Measurements from ENCODE around the gene UBAC1.

DNA sequence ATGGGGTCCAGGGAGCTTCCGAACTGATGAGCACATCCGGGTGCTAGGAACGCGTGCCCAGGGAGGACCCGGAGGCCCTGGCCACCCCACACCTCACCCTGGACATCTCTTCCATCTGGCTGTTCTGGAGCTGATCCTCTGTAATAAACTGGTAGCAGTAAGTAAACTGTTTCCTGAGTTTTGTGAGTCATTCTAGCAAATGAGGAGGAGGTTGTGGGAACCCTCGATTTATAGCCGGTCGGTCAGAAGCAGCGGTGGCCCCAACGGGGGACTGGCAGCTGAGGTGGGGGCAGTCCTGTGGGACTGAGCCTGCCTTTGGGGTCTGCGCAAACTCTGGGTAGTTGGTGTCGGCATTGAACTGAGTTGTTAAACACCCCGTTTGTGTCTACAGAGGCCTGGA lies 15.4 kb upstream of the UBAC1 start:
- no peak for TF ChIP-seq EZH2 (IDR thresholded peaks at IDR 0.05; ENCODE audit: borderline replicate concordance)
- TF ChIP-seq, protein P1, sequence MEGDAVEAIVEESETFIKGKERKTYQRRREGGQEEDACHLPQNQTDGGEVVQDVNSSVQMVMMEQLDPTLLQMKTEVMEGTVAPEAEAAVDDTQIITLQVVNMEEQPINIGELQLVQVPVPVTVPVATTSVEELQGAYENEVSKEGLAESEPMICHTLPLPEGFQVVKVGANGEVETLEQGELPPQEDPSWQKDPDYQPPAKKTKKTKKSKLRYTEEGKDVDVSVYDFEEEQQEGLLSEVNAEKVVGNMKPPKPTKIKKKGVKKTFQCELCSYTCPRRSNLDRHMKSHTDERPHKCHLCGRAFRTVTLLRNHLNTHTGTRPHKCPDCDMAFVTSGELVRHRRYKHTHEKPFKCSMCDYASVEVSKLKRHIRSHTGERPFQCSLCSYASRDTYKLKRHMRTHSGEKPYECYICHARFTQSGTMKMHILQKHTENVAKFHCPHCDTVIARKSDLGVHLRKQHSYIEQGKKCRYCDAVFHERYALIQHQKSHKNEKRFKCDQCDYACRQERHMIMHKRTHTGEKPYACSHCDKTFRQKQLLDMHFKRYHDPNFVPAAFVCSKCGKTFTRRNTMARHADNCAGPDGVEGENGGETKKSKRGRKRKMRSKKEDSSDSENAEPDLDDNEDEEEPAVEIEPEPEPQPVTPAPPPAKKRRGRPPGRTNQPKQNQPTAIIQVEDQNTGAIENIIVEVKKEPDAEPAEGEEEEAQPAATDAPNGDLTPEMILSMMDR (IDR thresholded peaks at IDR 0.05; ENCODE audit: poor library complexity) = no peak

All from hepatocyte (in vitro differentiated cells).